Type B pancreatic cell (in vitro differentiated cells): ENCODE measurements around the gene RYR2. TPM values are rescaled to one million over a fixed set of nuclear protein-coding genes. Genes with fewer than 3 reads are reported as not detected.
"Not testable (repeated sequence)": the region's sequence is repeated elsewhere in the genome, so short reads cannot be mapped to it uniquely, and the experiment has no call there.

Source experiments
- DNase-seq: peaks from one replicate; pipeline ENCODE4 v3.0.0; 2021; ENCODE audit warnings: mixed read lengths; ENCODE audit not compliant: unreplicated experiment; ENCODE audit errors: extremely low spot score
- H3K27ac Mint-ChIP-seq: 2 replicates; pipeline ENCODE4 v1.8.0; 2021; ENCODE audit warnings: mild to moderate bottlenecking, mixed read lengths
- H3K27me3 Mint-ChIP-seq: 2 replicates; pipeline ENCODE4 v1.8.0; 2021; ENCODE audit warnings: mixed read lengths
- H3K36me3 Mint-ChIP-seq: 2 replicates; pipeline ENCODE4 v1.8.0; 2021; ENCODE audit warnings: mixed read lengths
- H3K4me1 Mint-ChIP-seq: one replicate; pipeline ENCODE4 v1.8.0; 2021; ENCODE audit warnings: mixed read lengths; ENCODE audit not compliant: unreplicated experiment
- H3K4me3 Mint-ChIP-seq: 2 replicates; pipeline ENCODE4 v1.8.0; 2021; ENCODE audit warnings: mild to moderate bottlenecking, mixed read lengths
- H3K9me3 Mint-ChIP-seq: 2 replicates; pipeline ENCODE4 v1.8.0; 2021; ENCODE audit warnings: mixed read lengths
- total RNA-seq: library from RNA; stranded (reverse); gene quantifications from 2 replicates; pipeline ENCODE4 v1.2.1, GENCODE V29; 2021; ENCODE audit warnings: low replicate concordance
- TF ChIP-seq, protein P1 (sequence below): fragments of 200-600 bp; sonication (generic); conservative IDR thresholded peaks from 2 replicates; pipeline ENCODE4 v1.5.0; 2021; ENCODE audit warnings: antibody characterized with exemption, mild to moderate bottlenecking

RYR2 gene
- total RNA-seq, 1 donor from 2014 or later = 0.58 TPM

DNA sequence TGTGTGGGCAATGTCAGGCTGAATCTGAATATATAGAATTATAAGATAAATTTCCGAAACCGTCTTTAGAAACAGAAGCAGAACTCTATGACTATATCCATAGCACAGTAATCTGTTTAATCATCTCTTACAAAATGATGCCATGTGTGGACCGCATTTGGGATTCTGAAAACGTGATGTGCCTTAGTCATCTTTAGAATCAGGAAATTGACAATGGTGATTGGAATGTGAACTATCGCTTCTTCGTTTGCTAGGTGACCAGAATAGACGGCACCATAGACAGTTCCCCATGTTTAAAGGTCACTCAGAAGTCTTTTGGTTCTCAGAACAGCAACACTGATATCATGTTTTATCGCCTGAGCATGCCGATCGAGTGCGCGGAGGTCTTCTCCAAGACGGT, 548.4 kb downstream of the RYR2 start:
- TF ChIP-seq, protein P1, sequence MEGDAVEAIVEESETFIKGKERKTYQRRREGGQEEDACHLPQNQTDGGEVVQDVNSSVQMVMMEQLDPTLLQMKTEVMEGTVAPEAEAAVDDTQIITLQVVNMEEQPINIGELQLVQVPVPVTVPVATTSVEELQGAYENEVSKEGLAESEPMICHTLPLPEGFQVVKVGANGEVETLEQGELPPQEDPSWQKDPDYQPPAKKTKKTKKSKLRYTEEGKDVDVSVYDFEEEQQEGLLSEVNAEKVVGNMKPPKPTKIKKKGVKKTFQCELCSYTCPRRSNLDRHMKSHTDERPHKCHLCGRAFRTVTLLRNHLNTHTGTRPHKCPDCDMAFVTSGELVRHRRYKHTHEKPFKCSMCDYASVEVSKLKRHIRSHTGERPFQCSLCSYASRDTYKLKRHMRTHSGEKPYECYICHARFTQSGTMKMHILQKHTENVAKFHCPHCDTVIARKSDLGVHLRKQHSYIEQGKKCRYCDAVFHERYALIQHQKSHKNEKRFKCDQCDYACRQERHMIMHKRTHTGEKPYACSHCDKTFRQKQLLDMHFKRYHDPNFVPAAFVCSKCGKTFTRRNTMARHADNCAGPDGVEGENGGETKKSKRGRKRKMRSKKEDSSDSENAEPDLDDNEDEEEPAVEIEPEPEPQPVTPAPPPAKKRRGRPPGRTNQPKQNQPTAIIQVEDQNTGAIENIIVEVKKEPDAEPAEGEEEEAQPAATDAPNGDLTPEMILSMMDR = no peak
- Mint-ChIP-seq H3K4me3 (no peak overlapping the region), H3K36me3 (no peaks in the 10 kb centered on the region), H3K4me1 (no peaks in the 10 kb centered on the region), H3K27me3 (no peaks in the 10 kb centered on the region), H3K9me3 (no peaks in the 10 kb centered on the region), H3K27ac (no peak overlapping the region)
- no peak for DNase-seq

- Mint-ChIP-seq H3K4me1 (no peaks in the 10 kb centered on the region), H3K4me3 (no peak overlapping the region), H3K9me3 (peaks cover 4% of the 10 kb centered on the region), H3K27ac (no peak overlapping the region), H3K27me3 (no peaks in the 10 kb centered on the region), H3K36me3 (no peaks in the 10 kb centered on the region)
- TF ChIP-seq, protein P1 = no peak
- DNase-seq = no peak
These were observed 549.4 kb downstream of the RYR2 start for GRCh38 chr1:237591353-237591752.

DNA sequence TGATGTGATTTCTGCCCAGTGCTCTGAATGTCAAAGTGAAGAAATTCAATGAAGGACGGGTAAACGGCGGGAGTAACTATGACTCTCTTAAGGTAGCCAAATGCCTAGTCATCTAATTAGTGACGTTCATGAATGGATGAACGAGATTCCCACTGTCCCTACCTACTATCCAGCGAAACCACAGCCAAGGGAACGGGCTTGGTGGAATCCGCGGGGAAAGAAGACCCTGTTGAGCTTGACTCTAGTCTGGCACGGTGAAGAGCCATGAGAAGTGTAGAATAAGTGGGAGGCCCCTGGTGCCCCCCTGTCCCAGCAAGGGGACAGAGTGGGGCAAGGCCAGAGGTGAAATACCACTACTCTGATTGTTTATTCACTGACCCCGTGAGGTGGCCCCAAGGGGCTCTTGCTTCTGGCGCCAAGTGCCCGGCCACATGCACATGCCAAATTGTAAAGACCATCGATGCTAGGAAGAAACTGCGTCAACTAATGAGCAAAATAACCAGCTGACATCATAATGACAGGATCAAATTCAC, 561.1 kb downstream of the RYR2 start:
- H3K4me1 Mint-ChIP-seq, H3K9me3 Mint-ChIP-seq, H3K27ac Mint-ChIP-seq, DNase-seq, H3K27me3 Mint-ChIP-seq, H3K36me3 Mint-ChIP-seq, H3K4me3 Mint-ChIP-seq: not testable (repeated sequence)

DNA sequence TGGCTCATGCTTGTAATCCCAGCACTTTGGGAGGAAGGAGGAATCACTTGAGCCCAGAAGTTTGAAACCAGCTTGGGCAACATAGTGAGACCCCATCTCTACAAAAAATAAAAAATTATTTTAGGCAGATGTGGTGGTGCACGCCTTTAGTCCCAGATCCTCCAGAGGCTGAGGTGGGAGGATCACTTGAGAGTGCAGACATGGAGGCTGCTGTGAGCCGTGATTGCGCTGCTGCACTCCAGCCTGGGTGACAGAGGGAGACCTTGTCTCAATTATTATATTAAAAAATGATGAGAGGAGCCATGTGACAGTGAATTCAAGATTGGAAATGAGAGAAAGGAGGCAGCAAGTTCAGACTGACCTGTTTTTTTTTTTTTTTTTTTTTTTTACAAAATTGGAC, 566.4 kb downstream of the RYR2 start:
- TF ChIP-seq, protein P1 = no peak
- H3K36me3 Mint-ChIP-seq = no peaks in the 10 kb centered on the region
- H3K27me3 Mint-ChIP-seq = no peaks in the 10 kb centered on the region
- no peak overlapping the region for H3K27ac Mint-ChIP-seq
- H3K4me3 Mint-ChIP-seq = no peak overlapping the region
- no peaks in the 10 kb centered on the region for H3K9me3 Mint-ChIP-seq
- H3K4me1 Mint-ChIP-seq = no peaks in the 10 kb centered on the region
- DNase-seq = no peak

- TF ChIP-seq, protein P1 = no peak
- no peak overlapping the region for H3K27ac Mint-ChIP-seq
- no peaks in the 10 kb centered on the region for H3K27me3 Mint-ChIP-seq
- no peak for DNase-seq
- H3K4me3 Mint-ChIP-seq = no peak overlapping the region
- no peaks in the 10 kb centered on the region for H3K4me1 Mint-ChIP-seq
- no peaks in the 10 kb centered on the region for H3K9me3 Mint-ChIP-seq
- H3K36me3 Mint-ChIP-seq = no peaks in the 10 kb centered on the region
These were observed 568.2 kb downstream of the RYR2 start for GRCh38 chr1:237610157-237610556.

- Mint-ChIP-seq H3K36me3 (no peaks in the 10 kb centered on the region), H3K4me3 (no peak overlapping the region), H3K27me3 (no peaks in the 10 kb centered on the region), H3K9me3 (no peaks in the 10 kb centered on the region), H3K27ac (no peak overlapping the region), H3K4me1 (no peaks in the 10 kb centered on the region)
- DNase-seq = no peak
- TF ChIP-seq, protein P1 = no peak
These were observed 572.0 kb downstream of the RYR2 start for GRCh38 chr1:237613984-237614383.
